ENCODE results near the gene ELOVL5.

ELOVL5 gene

DNA sequence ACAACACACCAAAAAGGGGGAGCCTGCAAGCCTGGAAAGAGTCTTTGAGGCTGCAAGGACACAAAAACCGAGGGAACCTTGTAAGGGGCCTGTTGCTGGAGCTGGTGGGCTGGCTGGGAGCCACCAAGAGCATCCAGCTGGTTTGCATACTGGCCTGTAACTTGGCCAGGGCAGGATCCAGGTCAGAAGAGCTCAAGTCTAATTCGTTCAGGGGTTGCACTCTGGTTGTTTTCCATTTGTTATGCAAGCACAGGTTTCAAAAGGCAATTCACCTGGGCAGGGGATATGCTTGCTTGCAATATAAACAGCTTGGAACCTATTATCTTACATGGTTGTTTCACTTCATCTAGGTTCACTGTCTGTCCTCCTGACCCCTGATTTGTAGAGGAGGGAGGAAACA lies 101.8 kb downstream of the ELOVL5 start:
- H2BK12ac ChIP-seq (ENCODE audit: low read length), result no peak overlapping the region
- H2AK5ac ChIP-seq (ENCODE audit: low read depth, low read length), result no peak overlapping the region
- H2BK5ac ChIP-seq (ENCODE audit: low read length), result no peak overlapping the region
- H2AFZ ChIP-seq (ENCODE audit: low read length), result no peak overlapping the region
- H3K4me3 ChIP-seq (ENCODE audit: low read length in 2 of 2), result no peak overlapping the region
- H4K91ac ChIP-seq (ENCODE audit: low read depth, low read length, poor library complexity), result no peak overlapping the region
- no peak overlapping the region for H3K4me2 ChIP-seq (ENCODE audit: insufficient read depth, low read length, poor library complexity, severe bottlenecking)
- H3K27ac ChIP-seq (replicated peaks; ENCODE audit: low read length), result no peak overlapping the region
- H3K9me3 ChIP-seq (replicated peaks in 1 of 2; ENCODE audit: control insufficient read depth in 2 of 2, insufficient read depth in 1 of 2, low read depth in 1 of 2, low read length in 2 of 2), result no peaks in the 10 kb centered on the region
- no peak overlapping the region for H3K23ac ChIP-seq (ENCODE audit: low read depth, low read length, poor library complexity)
- H3K9ac ChIP-seq (ENCODE audit: low read depth, low read length, poor library complexity), result no peak overlapping the region
- H3K36me3 ChIP-seq (replicated peaks in 1 of 2; ENCODE audit: control insufficient read depth in 2 of 2, insufficient read depth in 2 of 2, low read length in 2 of 2), result no peaks in the 10 kb centered on the region
- no peak overlapping the region for H3K14ac ChIP-seq (ENCODE audit: low read length)
- no peak overlapping the region for H2BK15ac ChIP-seq (ENCODE audit: low read length)
- no CpG with 5 or more reads among the region's 2 CpGs for WGBS, 2 donors (ENCODE audit: extremely low coverage in 2 of 2, insufficient read length in 2 of 2, insufficient replicate concordance in 1 of 2)
- H3K18ac ChIP-seq (ENCODE audit: low read length), result no peak overlapping the region
- H3K4me1 ChIP-seq (ENCODE audit: control insufficient read depth in 2 of 2, insufficient read depth in 1 of 2, low read depth in 1 of 2, low read length in 2 of 2), result no peaks in the 10 kb centered on the region
- no peaks in the 10 kb centered on the region for H3K79me1 ChIP-seq (ENCODE audit: low read depth, low read length)
- no peak for DNase-seq (ENCODE audit: low spot score)
- no peak overlapping the region for H3K4ac ChIP-seq (ENCODE audit: low read length)
- no peaks in the 10 kb centered on the region for H3K27me3 ChIP-seq (ENCODE audit: control insufficient read depth in 3 of 3, insufficient read depth in 3 of 3, low read depth in 1 of 3, low read length in 3 of 3)
- H2BK120ac ChIP-seq (ENCODE audit: low read depth, low read length), result no peak overlapping the region
- no peak overlapping the region for H4K8ac ChIP-seq (ENCODE audit: low read depth, low read length)

DNA sequence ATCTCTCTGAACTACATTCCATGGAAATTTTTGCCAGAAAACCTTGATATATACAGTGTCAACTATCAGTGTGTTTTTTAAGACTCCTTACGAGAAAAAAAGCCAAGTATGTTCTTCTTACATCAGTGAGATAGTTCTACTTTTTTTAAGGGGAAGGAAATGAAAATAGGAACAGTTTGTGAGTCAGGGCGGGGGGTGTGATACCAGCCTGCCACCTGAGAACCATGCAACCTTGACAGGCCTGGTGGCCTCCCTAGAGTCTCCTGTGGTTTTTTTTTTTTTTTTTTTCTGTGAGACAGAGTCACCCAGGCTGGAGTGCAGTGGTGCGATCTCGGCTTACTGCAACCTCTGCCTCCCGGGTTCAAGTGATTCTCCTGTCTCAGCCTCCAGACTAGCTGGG lies 103.8 kb downstream of the ELOVL5 start:
- Histone ChIP-seq H2BK5ac (ENCODE audit: low read length) (no peak overlapping the region), H2AK5ac (ENCODE audit: low read depth, low read length) (no peak overlapping the region), H3K23ac (ENCODE audit: low read depth, low read length, poor library complexity) (no peak overlapping the region), H3K4me3 (ENCODE audit: low read length in 2 of 2) (no peak overlapping the region), H3K4ac (ENCODE audit: low read length) (no peak overlapping the region), H3K14ac (ENCODE audit: low read length) (no peak overlapping the region), H3K4me2 (ENCODE audit: insufficient read depth, low read length, poor library complexity, severe bottlenecking) (no peak overlapping the region), H2AFZ (ENCODE audit: low read length) (no peak overlapping the region), H3K4me1 (ENCODE audit: control insufficient read depth in 2 of 2, insufficient read depth in 1 of 2, low read depth in 1 of 2, low read length in 2 of 2) (no peaks in the 10 kb centered on the region), H2BK15ac (ENCODE audit: low read length) (no peak overlapping the region), H3K27ac (replicated peaks; ENCODE audit: low read length) (no peak overlapping the region), H2BK120ac (ENCODE audit: low read depth, low read length) (no peak overlapping the region), H3K9me3 (replicated peaks in 1 of 2; ENCODE audit: control insufficient read depth in 2 of 2, insufficient read depth in 1 of 2, low read depth in 1 of 2, low read length in 2 of 2) (no peaks in the 10 kb centered on the region), H3K36me3 (replicated peaks in 1 of 2; ENCODE audit: control insufficient read depth in 2 of 2, insufficient read depth in 2 of 2, low read length in 2 of 2) (no peaks in the 10 kb centered on the region), H2BK12ac (ENCODE audit: low read length) (no peak overlapping the region), H3K79me1 (ENCODE audit: low read depth, low read length) (no peaks in the 10 kb centered on the region), H3K27me3 (ENCODE audit: control insufficient read depth in 3 of 3, insufficient read depth in 3 of 3, low read depth in 1 of 3, low read length in 3 of 3) (no peaks in the 10 kb centered on the region), H4K91ac (ENCODE audit: low read depth, low read length, poor library complexity) (no peak overlapping the region), H3K9ac (ENCODE audit: low read depth, low read length, poor library complexity) (no peak overlapping the region), H3K18ac (ENCODE audit: low read length) (no peak overlapping the region), H4K8ac (ENCODE audit: low read depth, low read length) (no peak overlapping the region)
- DNase-seq (ENCODE audit: low spot score), result no peak
- WGBS, 2 donors (ENCODE audit: extremely low coverage in 2 of 2, insufficient read length in 2 of 2, insufficient replicate concordance in 1 of 2), result no CpG with 5 or more reads among the region's 5 CpGs

DNA sequence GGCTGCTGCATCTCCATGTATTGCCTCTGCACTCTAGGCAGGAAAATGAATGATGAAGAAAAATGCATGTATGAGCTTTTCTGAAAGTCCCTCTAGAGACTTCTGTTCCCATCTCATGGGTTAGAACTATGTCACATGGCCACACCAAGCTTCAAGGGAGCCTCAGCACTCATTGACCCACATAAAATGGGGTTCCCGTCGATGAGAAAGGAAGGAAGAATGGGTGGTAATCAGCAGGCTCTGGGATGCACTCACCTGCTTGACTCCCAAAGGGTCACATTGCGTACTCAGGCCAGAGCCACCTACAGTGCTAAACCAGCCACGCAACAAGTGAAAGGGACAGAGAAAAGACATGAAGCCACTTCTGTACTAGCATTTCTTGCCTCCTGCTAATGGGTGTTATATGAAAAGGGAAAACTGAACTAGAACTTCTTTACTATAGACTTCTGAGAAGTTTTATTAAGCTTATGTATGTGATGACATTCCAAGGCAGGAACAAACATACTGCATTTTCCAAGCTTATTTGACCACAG lies 104.3 kb downstream of the ELOVL5 start:
- no peak for DNase-seq (ENCODE audit: low spot score)
- H3K4me1 ChIP-seq (ENCODE audit: control insufficient read depth in 2 of 2, insufficient read depth in 1 of 2, low read depth in 1 of 2, low read length in 2 of 2), result no peaks in the 10 kb centered on the region
- no peak overlapping the region for H3K4me3 ChIP-seq (ENCODE audit: low read length in 2 of 2)
- no peak overlapping the region for H3K9ac ChIP-seq (ENCODE audit: low read depth, low read length, poor library complexity)
- WGBS, 2 donors (ENCODE audit: extremely low coverage in 2 of 2, insufficient read length in 2 of 2, insufficient replicate concordance in 1 of 2), result no CpG with 5 or more reads among the region's 4 CpGs
- H3K14ac ChIP-seq (ENCODE audit: low read length), result no peak overlapping the region
- no peak overlapping the region for H3K27ac ChIP-seq (replicated peaks; ENCODE audit: low read length)
- no peak overlapping the region for H4K91ac ChIP-seq (ENCODE audit: low read depth, low read length, poor library complexity)
- H3K4ac ChIP-seq (ENCODE audit: low read length), result no peak overlapping the region
- H2AK5ac ChIP-seq (ENCODE audit: low read depth, low read length), result no peak overlapping the region
- no peak overlapping the region for H2BK120ac ChIP-seq (ENCODE audit: low read depth, low read length)
- H3K36me3 ChIP-seq (replicated peaks in 1 of 2; ENCODE audit: control insufficient read depth in 2 of 2, insufficient read depth in 2 of 2, low read length in 2 of 2), result no peaks in the 10 kb centered on the region
- no peaks in the 10 kb centered on the region for H3K9me3 ChIP-seq (replicated peaks in 1 of 2; ENCODE audit: control insufficient read depth in 2 of 2, insufficient read depth in 1 of 2, low read depth in 1 of 2, low read length in 2 of 2)
- H2BK12ac ChIP-seq (ENCODE audit: low read length), result no peak overlapping the region
- no peaks in the 10 kb centered on the region for H3K27me3 ChIP-seq (ENCODE audit: control insufficient read depth in 3 of 3, insufficient read depth in 3 of 3, low read depth in 1 of 3, low read length in 3 of 3)
- H3K18ac ChIP-seq (ENCODE audit: low read length), result no peak overlapping the region
- no peak overlapping the region for H4K8ac ChIP-seq (ENCODE audit: low read depth, low read length)
- no peak overlapping the region for H2AFZ ChIP-seq (ENCODE audit: low read length)
- no peak overlapping the region for H3K23ac ChIP-seq (ENCODE audit: low read depth, low read length, poor library complexity)
- H3K79me1 ChIP-seq (ENCODE audit: low read depth, low read length), result no peaks in the 10 kb centered on the region
- H2BK15ac ChIP-seq (ENCODE audit: low read length), result no peak overlapping the region
- H2BK5ac ChIP-seq (ENCODE audit: low read length), result no peak overlapping the region
- H3K4me2 ChIP-seq (ENCODE audit: insufficient read depth, low read length, poor library complexity, severe bottlenecking), result no peak overlapping the region

DNA sequence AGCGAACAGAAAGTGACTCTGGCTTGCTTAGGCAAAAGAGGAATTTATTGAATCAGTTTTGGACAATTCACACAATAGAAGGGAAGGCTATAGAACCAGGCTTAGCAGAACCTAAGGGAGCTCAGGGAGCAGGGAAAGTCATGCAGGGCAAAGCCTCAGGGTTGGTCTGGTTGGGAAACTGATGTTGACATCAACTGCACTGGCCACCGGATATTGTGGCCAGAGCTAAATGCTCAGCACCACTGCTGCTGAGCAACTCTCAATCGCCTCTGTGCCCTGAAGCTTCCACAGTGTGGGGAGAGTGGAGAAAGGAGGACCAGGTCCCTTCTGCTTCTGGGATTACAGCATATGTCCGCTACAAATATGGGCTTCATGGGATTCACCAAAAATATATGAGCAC lies 106.8 kb downstream of the ELOVL5 start:
- Histone ChIP-seq H3K4me3 (ENCODE audit: low read length in 2 of 2) (no peak overlapping the region), H2BK5ac (ENCODE audit: low read length) (no peak overlapping the region), H2BK15ac (ENCODE audit: low read length) (no peak overlapping the region), H2AK5ac (ENCODE audit: low read depth, low read length) (no peak overlapping the region), H3K4me2 (ENCODE audit: insufficient read depth, low read length, poor library complexity, severe bottlenecking) (no peak overlapping the region), H3K9ac (ENCODE audit: low read depth, low read length, poor library complexity) (no peak overlapping the region), H3K14ac (ENCODE audit: low read length) (no peak overlapping the region), H3K79me1 (ENCODE audit: low read depth, low read length) (no peaks in the 10 kb centered on the region), H3K23ac (ENCODE audit: low read depth, low read length, poor library complexity) (no peak overlapping the region), H3K4ac (ENCODE audit: low read length) (no peak overlapping the region), H3K4me1 (ENCODE audit: control insufficient read depth in 2 of 2, insufficient read depth in 1 of 2, low read depth in 1 of 2, low read length in 2 of 2) (no peaks in the 10 kb centered on the region), H2BK12ac (ENCODE audit: low read length) (no peak overlapping the region), H3K36me3 (replicated peaks in 1 of 2; ENCODE audit: control insufficient read depth in 2 of 2, insufficient read depth in 2 of 2, low read length in 2 of 2) (no peaks in the 10 kb centered on the region), H3K27me3 (ENCODE audit: control insufficient read depth in 3 of 3, insufficient read depth in 3 of 3, low read depth in 1 of 3, low read length in 3 of 3) (no peaks in the 10 kb centered on the region), H4K8ac (ENCODE audit: low read depth, low read length) (no peak overlapping the region), H4K91ac (ENCODE audit: low read depth, low read length, poor library complexity) (no peak overlapping the region), H3K27ac (replicated peaks; ENCODE audit: low read length) (no peak overlapping the region), H3K18ac (ENCODE audit: low read length) (no peak overlapping the region), H3K9me3 (replicated peaks in 1 of 2; ENCODE audit: control insufficient read depth in 2 of 2, insufficient read depth in 1 of 2, low read depth in 1 of 2, low read length in 2 of 2) (no peaks in the 10 kb centered on the region), H2BK120ac (ENCODE audit: low read depth, low read length) (no peak overlapping the region), H2AFZ (ENCODE audit: low read length) (no peak overlapping the region)
- DNase-seq (ENCODE audit: low spot score), result no peak
- no CpG with 5 or more reads among the region's 4 CpGs for WGBS, 2 donors (ENCODE audit: extremely low coverage in 2 of 2, insufficient read length in 2 of 2, insufficient replicate concordance in 1 of 2)
